Measurements from ENCODE around the gene SLC25A42.
"Not testable (repeated sequence)": the region's sequence is repeated elsewhere in the genome, so short reads cannot be mapped to it uniquely, and the experiment has no call there.

The SLC25A42 gene

GRCh38 chr19:19071897-19072296 is 8.1 kb downstream of the SLC25A42 start:
- DNase-seq = no peak

GRCh38 chr19:19074196-19074882 is 10.5 kb downstream of the SLC25A42 start:
- DNase-seq = no peak

- no peak for DNase-seq
Measured at GRCh38 chr19:19075126-19075525, 11.3 kb downstream of the SLC25A42 start.

GRCh38 chr19:19076476-19076875 is 12.7 kb downstream of the SLC25A42 start:
- DNase-seq = no peak

GRCh38 chr19:19077103-19077502 is 13.3 kb downstream of the SLC25A42 start:
- no peak for DNase-seq

DNA sequence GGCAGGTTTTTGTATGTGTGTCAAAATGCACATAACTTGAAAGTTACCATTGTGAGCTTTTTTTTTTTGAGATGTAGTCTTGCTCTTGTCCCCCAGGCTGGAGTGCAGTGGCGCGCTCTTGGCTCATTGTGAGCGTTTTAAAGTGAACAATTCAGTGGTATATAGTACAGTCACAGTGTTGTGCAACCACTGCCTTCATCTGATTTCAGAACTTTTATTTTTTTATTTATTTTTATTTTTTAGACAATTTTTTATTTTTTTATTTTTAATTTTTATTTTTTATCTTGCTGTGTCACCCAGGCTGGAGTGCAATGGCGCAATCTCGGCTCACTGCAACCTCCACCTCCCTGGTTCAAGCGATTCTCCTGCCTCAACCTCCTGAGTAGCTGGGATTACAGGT is 15.0 kb downstream of the SLC25A42 start:
- DNase-seq = no peak

- no peak for DNase-seq
Measured at GRCh38 chr19:19079571-19079970, 15.8 kb downstream of the SLC25A42 start.

DNA sequence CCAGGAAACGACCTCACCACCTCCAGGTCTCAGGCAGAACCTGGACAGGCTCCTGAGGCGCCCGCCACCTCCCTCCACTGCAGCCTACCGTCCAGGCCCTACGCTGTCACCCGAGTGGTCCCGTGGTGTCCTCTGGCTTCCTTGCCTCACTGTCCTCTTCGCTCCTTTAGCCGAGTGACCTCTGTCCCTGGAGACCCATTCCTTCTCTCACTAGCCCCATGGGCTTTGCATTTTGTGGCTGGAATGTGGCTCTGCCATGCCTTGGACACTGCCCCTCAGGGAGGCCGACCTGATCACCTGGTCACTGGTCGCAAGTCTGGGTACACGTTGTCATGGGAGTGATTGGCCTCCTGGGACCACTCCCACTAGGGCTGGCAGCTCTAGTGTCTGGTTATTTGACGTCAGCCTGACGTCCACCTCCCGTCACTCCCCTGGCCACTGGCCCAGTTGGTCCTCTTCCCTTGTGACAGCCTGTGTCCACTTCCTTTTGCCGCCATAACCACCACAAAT is 17.9 kb downstream of the SLC25A42 start:
- DNase-seq = no peak

DNA sequence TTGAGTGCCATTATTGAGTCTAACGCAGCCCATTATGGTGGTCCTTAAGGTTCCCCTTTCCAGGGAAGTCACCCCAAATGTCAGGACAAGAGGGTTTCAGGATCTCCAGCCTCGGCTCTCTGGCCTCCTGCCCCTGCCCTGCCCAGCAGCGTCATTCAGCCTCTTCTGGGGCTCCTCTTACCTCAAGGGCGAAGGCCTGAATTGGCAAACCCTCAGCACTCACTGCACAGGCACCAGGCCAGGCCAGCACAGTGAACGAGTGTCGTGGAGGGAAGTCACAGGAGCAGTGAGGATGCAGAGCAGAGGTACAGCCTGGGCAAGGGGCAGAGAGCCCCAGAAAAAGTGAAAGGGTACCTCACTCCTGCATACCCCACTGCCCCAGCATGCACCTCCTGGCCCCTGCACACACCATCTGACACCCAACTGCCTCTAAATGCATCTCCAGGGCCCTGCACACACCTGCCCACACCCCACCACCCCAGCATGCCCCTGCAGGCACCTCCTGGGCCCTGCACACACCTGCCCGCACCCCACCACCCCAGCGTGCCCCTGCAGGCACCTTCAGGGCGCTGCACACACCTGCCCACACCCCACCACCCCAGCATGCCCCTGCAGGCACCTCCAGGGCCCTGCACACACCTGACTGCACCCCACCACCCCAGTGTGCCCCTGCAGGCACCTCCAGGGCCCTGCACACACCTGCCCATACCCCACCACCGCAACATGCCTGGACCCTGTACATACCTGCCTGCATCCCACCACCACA is 19.8 kb downstream of the SLC25A42 start:
- no peak for DNase-seq

DNA sequence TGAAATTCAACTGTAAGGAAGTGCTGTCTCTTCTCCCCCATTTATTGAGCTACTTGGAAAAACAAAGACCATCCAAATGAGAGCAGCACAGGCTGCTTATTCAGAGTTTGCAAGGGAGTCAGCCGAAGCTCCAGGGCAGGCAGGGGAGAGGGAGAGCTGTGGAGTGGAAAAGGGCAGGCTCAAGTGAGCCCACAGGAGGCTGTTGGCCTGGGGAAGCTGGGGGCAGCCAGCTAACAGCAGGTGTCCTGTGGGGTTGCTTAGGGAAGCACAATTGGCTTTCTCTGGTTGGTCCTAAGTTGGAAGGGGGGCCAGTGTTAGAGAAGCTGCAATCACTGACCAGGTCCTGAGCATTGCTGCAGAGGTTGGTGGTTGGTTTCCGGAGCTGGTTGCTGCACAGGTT is 23.9 kb downstream of the SLC25A42 start:
- no peak for DNase-seq

- no peak for DNase-seq
Measured at GRCh38 chr19:19094513-19094912, 30.7 kb downstream of the SLC25A42 start.

GRCh38 chr19:19095691-19096090 is 31.9 kb downstream of the SLC25A42 start:
- DNase-seq = no peak

DNA sequence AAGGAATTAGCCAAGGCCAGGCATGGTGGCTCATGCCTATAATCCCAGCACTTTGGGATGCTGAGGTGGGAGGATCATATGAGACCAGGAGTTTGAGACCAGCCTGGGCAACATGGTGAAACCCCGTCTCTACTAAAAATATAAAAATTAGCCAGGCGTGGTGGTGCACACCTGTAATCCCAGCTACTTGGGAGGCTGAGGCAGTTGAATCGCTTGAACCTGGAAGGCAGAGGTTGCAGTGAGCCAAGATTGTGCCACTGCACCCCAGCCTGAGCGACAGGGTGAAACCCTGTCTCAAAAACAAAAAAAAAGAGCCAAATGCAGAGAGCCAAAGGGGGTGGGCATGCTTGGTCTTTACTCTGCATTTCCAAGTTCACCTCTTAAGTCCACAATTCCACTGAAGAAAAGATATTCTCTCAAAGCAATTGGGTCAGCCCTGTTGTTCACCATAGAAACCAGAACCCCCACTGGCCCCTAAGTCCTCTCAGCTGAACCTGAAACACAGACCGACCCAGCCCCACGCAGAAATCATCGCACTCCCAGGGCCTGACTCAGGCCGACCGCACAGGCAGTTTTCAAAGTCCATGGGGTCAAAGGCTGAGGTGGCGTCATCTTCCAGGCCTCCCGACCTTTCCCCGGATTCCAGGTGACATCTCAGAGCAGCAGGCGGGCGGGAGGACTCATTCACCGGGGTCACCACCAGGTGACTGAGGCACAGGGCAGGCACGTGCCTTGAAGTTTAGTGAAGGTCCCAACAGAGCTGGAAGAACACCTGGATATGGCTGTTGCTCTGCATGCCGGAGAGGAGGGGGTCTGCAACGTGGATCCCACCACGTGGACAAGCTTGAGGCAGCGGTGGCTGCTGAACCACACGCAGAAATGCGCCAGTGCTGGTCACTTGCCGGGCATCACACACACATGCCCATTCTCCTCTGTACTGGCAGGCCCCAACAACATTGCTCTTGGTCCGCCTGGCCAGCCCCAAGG is 33.1 kb downstream of the SLC25A42 start:
- no peak for DNase-seq

DNA sequence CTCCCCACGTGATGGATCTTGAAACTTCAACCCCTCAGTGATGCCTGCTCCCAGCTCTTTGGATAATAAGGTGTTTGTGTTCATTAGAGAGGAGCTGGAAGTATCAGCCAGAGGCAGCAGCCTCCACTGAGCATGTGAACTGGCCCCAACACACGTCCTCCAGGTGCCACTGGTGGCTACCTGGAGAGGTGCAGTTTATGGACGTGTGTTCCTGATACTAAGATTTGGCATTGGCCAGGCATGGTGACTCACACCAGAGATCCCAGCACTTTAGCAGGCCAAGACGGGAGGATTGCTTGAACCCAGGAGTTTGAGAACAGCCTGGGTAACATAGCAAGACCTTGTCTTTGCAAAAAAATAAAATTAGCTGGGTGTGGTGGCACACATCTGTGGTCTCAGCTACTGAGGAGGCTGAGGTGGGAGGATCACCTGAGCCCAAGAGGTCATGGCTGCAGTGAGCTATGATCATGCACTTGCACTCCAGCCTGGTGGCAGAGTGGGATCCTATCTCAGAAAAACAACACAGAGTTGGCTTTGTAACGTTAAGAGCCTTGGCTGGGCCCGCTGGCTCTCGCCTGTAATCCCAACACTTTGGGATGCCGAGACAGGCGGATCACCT is 34.4 kb downstream of the SLC25A42 start:
- DNase-seq = no peak

GRCh38 chr19:19098703-19099632 is 35.2 kb downstream of the SLC25A42 start:
- no peak for DNase-seq

- no peak for DNase-seq
Measured at GRCh38 chr19:19101540-19101939, 37.7 kb downstream of the SLC25A42 start.

DNA sequence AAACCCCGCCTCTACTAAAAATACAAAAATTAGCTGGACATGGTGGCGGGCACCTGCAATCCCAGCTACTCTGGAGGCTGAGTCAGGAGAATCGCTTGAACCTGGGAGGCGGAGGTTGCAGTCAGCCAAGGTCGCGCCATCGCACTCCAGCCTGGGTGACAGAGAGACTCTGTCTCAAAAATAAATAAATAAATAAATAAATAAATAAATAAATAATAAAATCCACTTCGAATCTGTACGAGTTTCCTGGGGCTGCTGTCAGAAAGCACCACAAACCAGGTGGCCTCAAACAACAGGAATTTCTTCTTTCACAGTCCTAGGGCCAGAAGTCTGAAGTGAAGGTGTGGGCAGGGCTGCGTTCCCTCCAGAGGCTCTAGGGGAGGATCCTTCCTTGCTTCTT is 38.8 kb downstream of the SLC25A42 start:
- DNase-seq = not testable (repeated sequence)

DNA sequence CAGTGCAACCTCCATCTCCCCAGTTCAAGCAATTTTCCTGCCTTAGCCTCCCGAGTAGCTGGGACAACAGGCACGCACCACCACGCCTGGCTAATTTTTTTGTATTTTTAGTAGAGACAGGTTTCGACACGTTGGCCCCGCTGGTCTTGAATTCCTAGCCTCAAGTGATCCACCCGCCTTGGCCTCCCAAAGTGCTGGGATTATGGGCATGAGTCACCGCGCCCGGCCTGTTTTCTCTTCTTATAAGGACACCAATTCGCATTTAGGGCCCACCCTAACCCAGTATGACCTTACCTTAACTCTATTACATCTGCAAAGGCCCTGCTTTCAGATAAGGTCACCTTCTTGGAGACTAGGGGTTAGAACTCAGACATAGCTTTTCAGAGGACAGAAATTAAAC is 39.4 kb downstream of the SLC25A42 start:
- no peak for DNase-seq

DNA sequence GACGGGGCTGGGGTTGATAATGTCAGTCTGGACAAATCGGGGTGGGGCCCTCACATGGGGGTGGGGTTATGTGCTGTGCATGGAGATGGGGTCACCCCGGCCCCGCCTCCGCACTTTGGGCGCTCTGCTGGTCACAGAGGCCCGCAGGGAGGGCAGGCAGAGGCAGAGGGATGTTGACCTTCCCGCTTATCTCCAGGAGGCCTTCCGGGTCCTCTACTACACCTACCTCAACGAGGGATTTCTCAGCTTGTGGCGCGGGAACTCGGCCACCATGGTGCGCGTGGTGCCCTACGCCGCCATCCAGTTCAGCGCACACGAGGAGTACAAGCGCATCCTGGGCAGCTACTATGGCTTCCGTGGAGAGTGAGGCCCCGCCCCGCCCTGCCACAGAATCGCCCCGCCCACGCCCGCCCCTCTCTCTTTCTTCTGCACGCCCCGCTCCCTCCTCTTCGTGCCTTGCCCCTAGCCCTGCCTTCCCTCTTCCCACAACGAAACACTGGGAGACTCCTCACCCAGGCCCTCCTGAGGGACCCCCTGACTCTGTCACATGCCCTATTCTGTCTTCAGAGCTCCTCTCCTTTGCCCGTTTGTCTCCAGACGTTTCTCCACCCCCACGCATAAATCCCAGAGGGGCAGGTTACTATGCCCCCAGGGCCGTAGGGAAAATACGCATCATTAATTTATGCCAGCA is 41.7 kb downstream of the SLC25A42 start:
- no peak for DNase-seq

GRCh38 chr19:19106056-19106551 is 42.3 kb downstream of the SLC25A42 start:
- DNase-seq = no peak

DNA sequence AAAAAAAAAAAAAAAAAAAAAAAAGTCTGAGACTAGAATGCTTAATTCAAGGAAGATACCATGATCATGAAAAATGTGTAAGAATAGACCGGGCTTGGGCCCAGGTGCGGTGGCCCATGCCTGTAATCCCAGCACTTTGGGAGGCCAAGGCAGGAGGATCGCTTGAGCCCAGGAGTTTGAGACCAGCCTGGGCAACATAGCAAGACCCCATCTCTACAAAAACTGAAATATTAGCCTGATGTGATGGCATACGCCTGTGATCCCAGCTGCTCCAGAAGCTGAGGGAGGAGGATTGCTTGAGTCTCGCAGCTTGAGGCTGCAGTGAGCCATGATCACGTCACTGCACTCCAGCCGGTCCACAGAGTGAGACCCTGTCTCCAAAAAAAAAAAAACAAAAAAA is 43.1 kb downstream of the SLC25A42 start:
- DNase-seq = not testable (repeated sequence)
